SK-N-MC (cell line): Measurements from ENCODE around the gene KANSL1.

Experiments
- EZH2 ChIP-seq: fragments of 200-600 bp; sonication (generic); IDR thresholded peaks from one replicate; pipeline ENCODE4 v1.6.1; 2017; ENCODE audit warnings: antibody characterized with exemption
- FOXP2 ChIP-seq: optimal IDR thresholded peaks from 2 replicates; pipeline ENCODE3; 2011; ENCODE audit warnings: mild to moderate bottlenecking, moderate library complexity; ENCODE audit not compliant: insufficient read depth; ENCODE audit errors: extremely low read length, control extremely low read depth
- POLR2AphosphoS5 ChIP-seq: IDR thresholded peaks from 2 replicates; pipeline ENCODE4 v1.6.1; 2012; ENCODE audit warnings: mild to moderate bottlenecking, low read depth, low read length, borderline replicate concordance

- TF ChIP-seq POLR2AphosphoS5 (no peak), EZH2 (no peak), FOXP2 (no peak)
These were observed 69.6 kb downstream of the KANSL1 start for GRCh38 chr17:46123607-46124006.
